SK-N-SH treated with all-trans-retinoic acid at 6 μM for 48 hours (cell line): ENCODE data around the gene TGFBR3.

Source experiments
- ATAC-seq: fragments of 200-7000 bp; cut with Tn5 transposase; 3 replicates; pipeline ENCODE4 v1.9.1; 2020; ENCODE audit warnings: mild to moderate bottlenecking, moderate library complexity
- ARNTL ChIP-seq: fragments of 450-650 bp; formaldehyde crosslinking; IDR thresholded peaks from 2 replicates; pipeline ENCODE4 v1.5.0; 2020; ENCODE audit warnings: low read depth, mild to moderate bottlenecking, moderate library complexity, borderline replicate concordance
- BACH2 ChIP-seq: fragments of 250-450 bp; sonication (Bioruptor Pico); IDR thresholded peaks from 2 replicates; pipeline ENCODE4 v1.9.0; 2021; ENCODE audit warnings: mild to moderate bottlenecking, borderline replicate concordance
- CSRNP3 ChIP-seq: fragments of 250-450 bp; sonication (Bioruptor Pico); IDR thresholded peaks from 2 replicates; pipeline ENCODE4 v1.5.1; 2021; ENCODE audit warnings: mild to moderate bottlenecking, moderate library complexity
- ISL1 ChIP-seq: fragments of 250-450 bp; sonication (Bioruptor Pico); IDR thresholded peaks from 2 replicates; pipeline ENCODE4 v2.1.2; 2022; ENCODE audit warnings: mild to moderate bottlenecking, moderate library complexity
- PATZ1 ChIP-seq: fragments of 250-450 bp; sonication (Bioruptor Pico); IDR thresholded peaks from 2 replicates; pipeline ENCODE4 v1.8.0; 2020; ENCODE audit warnings: mild to moderate bottlenecking, moderate library complexity, borderline replicate concordance
- POU6F1 ChIP-seq: fragments of 250-450 bp; sonication (Bioruptor Pico); IDR thresholded peaks from 2 replicates; pipeline ENCODE4 v1.8.0; 2021; ENCODE audit warnings: low read depth, mild to moderate bottlenecking, moderate library complexity, borderline replicate concordance
- PPARA ChIP-seq: fragments of 250-450 bp; sonication (Bioruptor Pico); IDR thresholded peaks from 2 replicates; pipeline ENCODE4 v1.5.0; 2020; ENCODE audit warnings: mild to moderate bottlenecking, borderline replicate concordance
- SNAI2 ChIP-seq: fragments of 250-450 bp; sonication (Bioruptor Pico); IDR thresholded peaks from 2 replicates; pipeline ENCODE4 v1.5.0; 2020; ENCODE audit warnings: mild to moderate bottlenecking, moderate library complexity
- TCF4 ChIP-seq: fragments of 250-450 bp; sonication (Bioruptor Pico); IDR thresholded peaks from 2 replicates; pipeline ENCODE4 v1.8.0; 2021; ENCODE audit warnings: mild to moderate bottlenecking, moderate library complexity, borderline replicate concordance
- TOX ChIP-seq: fragments of 250-450 bp; sonication (Bioruptor Pico); IDR thresholded peaks from 2 replicates; pipeline ENCODE4 v1.8.0; 2021; ENCODE audit warnings: mild to moderate bottlenecking, moderate library complexity, borderline replicate concordance
- TSHZ2 ChIP-seq: fragments of 250-450 bp; sonication (Bioruptor Pico); IDR thresholded peaks from 2 replicates; pipeline ENCODE4 v1.5.0; 2020; ENCODE audit warnings: mild to moderate bottlenecking, moderate library complexity
- ZC3H10 ChIP-seq: fragments of 250-450 bp; sonication (Bioruptor Pico); IDR thresholded peaks from 2 replicates; pipeline ENCODE4 v1.5.1; 2021; ENCODE audit warnings: mild to moderate bottlenecking, moderate library complexity
- ZFP3 ChIP-seq: fragments of 250-450 bp; sonication (Bioruptor Pico); IDR thresholded peaks from 2 replicates; pipeline ENCODE4 v1.5.0; 2020; ENCODE audit warnings: mild to moderate bottlenecking, moderate library complexity
- ZFP30 ChIP-seq: fragments of 450-650 bp; formaldehyde crosslinking; IDR thresholded peaks from 2 replicates; pipeline ENCODE4 v1.5.0; 2022; ENCODE audit warnings: mild to moderate bottlenecking, moderate library complexity
- ZNF565 ChIP-seq: fragments of 450-650 bp; formaldehyde crosslinking; conservative IDR thresholded peaks from 2 replicates; pipeline ENCODE4 v1.5.0; 2020; ENCODE audit warnings: low read depth, mild to moderate bottlenecking, moderate library complexity
- ZNF70 ChIP-seq: fragments of 450-650 bp; formaldehyde crosslinking; IDR thresholded peaks from 2 replicates; pipeline ENCODE4 v1.5.0; 2020; ENCODE audit warnings: mild to moderate bottlenecking, moderate library complexity
- ZNF8 ChIP-seq: fragments of 450-650 bp; formaldehyde crosslinking; IDR thresholded peaks from 2 replicates; pipeline ENCODE4 v1.5.0; 2020; ENCODE audit warnings: mild to moderate bottlenecking, moderate library complexity

The TGFBR3 gene

GRCh38 chr1:91784616-91785015 is 101.3 kb downstream of the TGFBR3 start:
- no peak for ATAC-seq
- no peak for TF ChIP-seq TOX (CRISPR knock-in tag)
- no peak for TF ChIP-seq PATZ1 (CRISPR knock-in tag)
- TF ChIP-seq POU6F1 = no peak
- TF ChIP-seq TSHZ2 = no peak
- no peak for TF ChIP-seq SNAI2 (CRISPR knock-in tag)
- TF ChIP-seq PPARA (CRISPR knock-in tag) = no peak
- TF ChIP-seq CSRNP3 (CRISPR knock-in tag) = no peak
- no peak for TF ChIP-seq ZFP3 (CRISPR knock-in tag)
- TF ChIP-seq, all 23 proteins: peak for 0

DNA sequence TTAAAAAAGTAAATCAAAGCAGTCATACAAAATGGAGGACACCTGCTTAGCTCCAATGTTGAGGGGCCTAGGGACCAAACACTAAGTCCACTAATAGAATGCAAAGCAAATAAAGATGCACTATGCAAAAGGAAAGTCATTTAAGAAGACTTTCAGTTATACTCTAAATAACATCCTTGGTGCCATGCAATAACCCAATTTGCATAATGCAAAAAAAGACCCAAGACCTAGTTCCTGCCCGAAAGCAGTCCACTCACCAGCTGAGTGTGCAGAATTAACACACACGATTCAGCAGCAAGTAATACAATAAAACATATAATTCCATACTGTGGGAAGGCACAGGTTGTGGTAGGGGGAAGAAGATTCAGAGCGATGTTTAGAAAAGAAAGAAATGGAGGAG is 101.8 kb downstream of the TGFBR3 start:
- TF ChIP-seq ZC3H10 (CRISPR knock-in tag) (no peak), ZNF565 (CRISPR knock-in tag) (no peak), POU6F1 (no peak), ISL1 (CRISPR knock-in tag) (no peak), ZNF70 (CRISPR knock-in tag) (no peak), PPARA (CRISPR knock-in tag) (no peak), SNAI2 (CRISPR knock-in tag) (no peak), ARNTL (CRISPR knock-in tag) (no peak), CSRNP3 (CRISPR knock-in tag) (no peak), BACH2 (CRISPR knock-in tag) (no peak)
- no peak for ATAC-seq

DNA sequence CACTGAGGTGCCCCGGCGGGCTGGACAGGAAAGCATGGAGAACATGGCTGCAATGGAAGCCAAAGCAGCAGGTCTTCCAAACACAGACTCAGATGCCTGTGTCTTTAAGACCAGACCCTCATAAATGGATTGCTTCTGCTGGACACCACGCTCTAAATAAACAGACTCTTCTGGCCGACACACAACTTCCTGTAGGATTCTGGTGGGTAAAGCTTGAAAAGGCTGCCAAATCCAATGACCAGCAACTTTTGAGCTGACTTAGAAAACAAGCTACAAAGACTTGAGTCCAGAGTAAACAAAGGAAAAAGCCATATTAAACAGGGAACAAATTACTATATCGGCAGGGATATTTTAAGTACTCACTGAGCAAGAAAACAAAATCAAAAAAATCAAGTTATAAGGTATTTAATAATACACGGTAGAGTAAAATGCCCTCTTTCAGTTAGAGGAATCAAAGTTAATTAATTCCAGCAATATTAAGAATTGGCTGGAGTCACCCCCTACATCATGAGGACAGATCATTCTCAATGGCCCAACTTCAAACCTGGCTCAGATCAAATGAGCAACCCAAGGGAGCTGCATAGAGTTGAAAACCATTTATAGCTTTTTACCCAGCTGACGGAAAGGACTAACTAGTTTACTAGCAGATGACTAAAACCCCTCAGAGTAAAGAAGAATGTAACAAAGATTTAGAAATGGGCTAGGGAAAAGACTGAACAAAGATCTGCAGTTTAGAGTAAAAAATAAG is 102.4 kb downstream of the TGFBR3 start:
- no peak for TF ChIP-seq ZC3H10 (CRISPR knock-in tag)
- TF ChIP-seq TCF4 (CRISPR knock-in tag) = no peak
- TF ChIP-seq ISL1 (CRISPR knock-in tag) = no peak
- no peak for TF ChIP-seq PATZ1 (CRISPR knock-in tag)
- no peak for TF ChIP-seq ZFP30
- no peak for TF ChIP-seq ZNF8 (CRISPR knock-in tag)
- TF ChIP-seq SNAI2 (CRISPR knock-in tag) = no peak
- ATAC-seq = no peak
